Effector memory CD8-positive, alpha-beta T cell (primary cell): Measurements from ENCODE around the gene IFI44.

ENCODE experiments used
- ATAC-seq: fragments of 150-1000 bp; cut with Tn5 transposase; replicated peaks from 2 replicates; pipeline ENCODE4 v1.10.0; 2021; ENCODE audit warnings: mild to moderate bottlenecking, moderate library complexity
- DNase-seq, 3 experiments: peaks; one replicate each; pipeline ENCODE4 v3.0.0; 2021
- H3K27ac Mint-ChIP-seq, 2 donors: one replicate each; pipeline ENCODE4 v1.8.0; 2022; ENCODE audit warnings: mild to moderate bottlenecking in 2 of 2, mixed read lengths in 2 of 2, moderate library complexity in 2 of 2
- H3K27me3 Mint-ChIP-seq, 2 donors: one replicate each; pipeline ENCODE4 v1.8.0; 2022; ENCODE audit warnings: mixed read lengths in 2 of 2
- H3K36me3 Mint-ChIP-seq: one replicate; pipeline ENCODE4 v1.8.0; 2022; ENCODE audit warnings: mild to moderate bottlenecking, moderate library complexity, mixed read lengths; ENCODE audit not compliant: insufficient read depth
- H3K4me1 Mint-ChIP-seq, 2 donors: one replicate each; pipeline ENCODE4 v1.8.0; 2022; ENCODE audit warnings: low read depth in 2 of 2, mixed read lengths in 2 of 2
- H3K4me3 Mint-ChIP-seq, 2 donors: one replicate each; pipeline ENCODE4 v1.8.0; 2022; ENCODE audit warnings: mild to moderate bottlenecking in 2 of 2, mixed read lengths in 2 of 2, moderate library complexity in 2 of 2
- H3K9me3 Mint-ChIP-seq, 2 donors: one replicate each; pipeline ENCODE4 v1.8.0; 2022; ENCODE audit warnings: mixed read lengths in 2 of 2

The IFI44 gene

DNA sequence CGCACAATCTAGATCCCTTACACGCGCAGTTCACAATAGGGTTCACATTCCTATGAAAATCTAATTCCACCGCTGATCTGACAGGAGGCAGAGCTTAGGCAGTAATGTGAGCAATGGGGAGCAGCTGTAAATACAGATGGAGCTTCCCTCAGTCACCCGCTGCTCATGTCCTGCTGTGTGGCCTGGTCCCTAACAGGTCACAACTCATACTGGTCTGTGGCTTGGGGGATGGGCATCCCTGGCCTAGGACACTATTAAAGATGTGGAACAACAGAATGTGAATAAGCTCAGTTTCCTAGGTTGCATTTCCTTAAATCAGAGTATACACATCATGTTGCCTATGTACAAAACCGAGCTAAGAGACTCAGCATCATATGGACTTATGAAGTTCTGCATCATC, 16.2 kb downstream of the IFI44 start:
- Mint-ChIP-seq H3K9me3 (no peaks in the 10 kb centered on the region), H3K27ac (no peak overlapping the region), H3K4me3 (no peak overlapping the region), H3K36me3 (peaks cover 21% of the 10 kb centered on the region), H3K4me1 (no peaks in the 10 kb centered on the region), H3K27me3 (no peaks in the 10 kb centered on the region)
- DNase-seq (no peak), ATAC-seq (no peak)

DNA sequence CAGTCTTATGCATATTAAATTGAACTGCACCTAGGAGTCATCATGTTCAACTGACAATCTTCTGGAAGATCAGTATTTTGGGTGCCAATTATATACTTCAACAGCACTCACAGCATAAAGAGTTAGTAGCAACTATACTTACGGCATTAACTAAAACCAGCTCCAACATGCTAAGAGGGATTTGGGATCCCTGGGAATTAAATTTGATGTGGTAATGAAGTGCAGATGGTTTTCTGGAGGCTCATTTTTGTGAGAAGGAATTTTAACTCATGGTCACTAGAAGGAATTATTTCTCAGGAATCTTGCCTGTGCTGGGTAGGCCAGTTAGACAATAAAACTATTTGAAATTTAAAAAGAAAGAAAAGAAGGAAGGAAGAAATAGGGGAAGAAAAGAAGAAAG, 18.3 kb downstream of the IFI44 start:
- no peaks in the 10 kb centered on the region for H3K9me3 Mint-ChIP-seq
- no peaks in the 10 kb centered on the region for H3K4me1 Mint-ChIP-seq
- ATAC-seq (no peak), DNase-seq (no peak)
- no peak overlapping the region for H3K4me3 Mint-ChIP-seq
- peaks cover 10% of the 10 kb centered on the region for H3K36me3 Mint-ChIP-seq
- no peak overlapping the region for H3K27ac Mint-ChIP-seq
- no peaks in the 10 kb centered on the region for H3K27me3 Mint-ChIP-seq

- no peaks in the 10 kb centered on the region for H3K4me1 Mint-ChIP-seq
- no peak overlapping the region for H3K27ac Mint-ChIP-seq
- ATAC-seq (no peak), DNase-seq (no peak)
- no peak overlapping the region for H3K4me3 Mint-ChIP-seq
- H3K27me3 Mint-ChIP-seq = no peaks in the 10 kb centered on the region
- H3K36me3 Mint-ChIP-seq = peaks cover 6% of the 10 kb centered on the region
- H3K9me3 Mint-ChIP-seq = no peaks in the 10 kb centered on the region
Observed at GRCh38 chr1:78668427-78668826, 18.8 kb downstream of the IFI44 start.

- no peaks in the 10 kb centered on the region for H3K9me3 Mint-ChIP-seq
- no peak for DNase-seq
- H3K27me3 Mint-ChIP-seq = no peaks in the 10 kb centered on the region
- H3K4me1 Mint-ChIP-seq = no peaks in the 10 kb centered on the region
- H3K36me3 Mint-ChIP-seq = no peaks in the 10 kb centered on the region
- no peak for ATAC-seq
- H3K4me3 Mint-ChIP-seq = no peak overlapping the region
- no peak overlapping the region for H3K27ac Mint-ChIP-seq
Observed at GRCh38 chr1:78672428-78672827, 22.8 kb downstream of the IFI44 start.

DNA sequence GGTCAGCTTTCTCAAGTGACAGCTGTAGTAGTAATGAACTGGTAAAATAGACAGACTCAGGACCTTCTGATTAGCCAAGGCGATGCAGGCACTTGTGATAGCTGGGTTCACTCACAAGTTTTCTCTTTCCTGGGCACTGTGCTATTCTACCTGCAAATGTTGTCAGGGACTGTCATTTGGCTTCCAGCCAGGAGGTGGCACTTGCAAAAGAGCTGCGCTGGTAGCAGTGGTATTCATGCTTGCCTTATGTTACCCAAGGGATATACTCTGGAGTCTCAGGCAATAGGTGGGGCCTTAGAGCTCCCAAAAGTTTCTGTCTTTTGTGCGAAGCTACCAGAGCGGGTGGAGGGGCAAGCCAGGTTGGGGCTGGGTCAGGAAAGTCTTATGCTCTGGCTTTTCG, 23.5 kb downstream of the IFI44 start:
- Mint-ChIP-seq H3K36me3 (no peaks in the 10 kb centered on the region), H3K4me3 (no peak overlapping the region), H3K4me1 (no peaks in the 10 kb centered on the region), H3K27me3 (no peaks in the 10 kb centered on the region), H3K27ac (no peak overlapping the region), H3K9me3 (no peaks in the 10 kb centered on the region)
- no peak for ATAC-seq
- DNase-seq = no peak

GRCh38 chr1:78676347-78676982, 26.8 kb downstream of the IFI44 start:
- Mint-ChIP-seq H3K27me3 (peaks cover 4 to 10% of the 10 kb centered on the region in 2 donors), H3K27ac (no peak overlapping the region)

GRCh38 chr1:78676993-78677392, 27.4 kb downstream of the IFI44 start:
- no peaks in the 10 kb centered on the region for H3K9me3 Mint-ChIP-seq
- H3K36me3 Mint-ChIP-seq = no peaks in the 10 kb centered on the region
- H3K27me3 Mint-ChIP-seq = peaks cover 4 to 10% of the 10 kb centered on the region in 2 donors
- H3K27ac Mint-ChIP-seq = no peak overlapping the region
- H3K4me1 Mint-ChIP-seq = no peaks in the 10 kb centered on the region
- DNase-seq = no peak
- no peak overlapping the region for H3K4me3 Mint-ChIP-seq
- no peak for ATAC-seq

More at GRCh38 chr1:78676347-78676982, 26.8 kb downstream of the IFI44 start:
- Mint-ChIP-seq H3K4me1 (no peaks in the 10 kb centered on the region), H3K9me3 (no peaks in the 10 kb centered on the region), H3K36me3 (no peaks in the 10 kb centered on the region), H3K4me3 (no peak overlapping the region)
- ATAC-seq = peak; percentile 55
- peak; percentile 40 to 56 (median 47) for DNase-seq

DNA sequence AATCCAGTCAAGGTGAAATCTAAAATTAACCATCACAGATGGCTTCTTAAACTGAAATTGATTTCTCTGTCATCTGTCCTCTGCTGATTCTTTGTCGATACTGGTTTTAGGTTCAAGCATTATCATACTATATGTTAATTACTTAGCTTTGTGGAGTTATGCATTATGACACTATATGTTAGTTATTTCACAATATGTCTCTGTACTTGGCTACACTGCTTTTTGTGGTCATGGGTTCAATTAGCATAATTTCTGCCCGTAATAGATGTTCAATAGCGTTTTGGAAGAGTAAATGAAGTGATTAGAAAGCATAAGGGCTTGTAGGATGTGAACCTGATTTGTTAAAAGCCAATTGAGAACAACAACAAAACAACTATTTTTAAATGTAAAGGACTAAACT, 28.2 kb downstream of the IFI44 start:
- DNase-seq (no peak), ATAC-seq (no peak)
- Mint-ChIP-seq H3K9me3 (no peaks in the 10 kb centered on the region), H3K27me3 (peaks cover 8 to 10% of the 10 kb centered on the region in 2 donors), H3K4me1 (no peaks in the 10 kb centered on the region), H3K36me3 (no peaks in the 10 kb centered on the region), H3K27ac (no peak overlapping the region), H3K4me3 (no peak overlapping the region)

GRCh38 chr1:78678324-78678723, 28.7 kb downstream of the IFI44 start:
- no peaks in the 10 kb centered on the region for H3K36me3 Mint-ChIP-seq
- H3K27ac Mint-ChIP-seq = no peak overlapping the region
- no peaks in the 10 kb centered on the region for H3K4me1 Mint-ChIP-seq
- ATAC-seq (no peak), DNase-seq (no peak)
- H3K9me3 Mint-ChIP-seq = no peaks in the 10 kb centered on the region
- peaks cover 8 to 10% of the 10 kb centered on the region in 2 donors for H3K27me3 Mint-ChIP-seq
- no peak overlapping the region for H3K4me3 Mint-ChIP-seq

DNA sequence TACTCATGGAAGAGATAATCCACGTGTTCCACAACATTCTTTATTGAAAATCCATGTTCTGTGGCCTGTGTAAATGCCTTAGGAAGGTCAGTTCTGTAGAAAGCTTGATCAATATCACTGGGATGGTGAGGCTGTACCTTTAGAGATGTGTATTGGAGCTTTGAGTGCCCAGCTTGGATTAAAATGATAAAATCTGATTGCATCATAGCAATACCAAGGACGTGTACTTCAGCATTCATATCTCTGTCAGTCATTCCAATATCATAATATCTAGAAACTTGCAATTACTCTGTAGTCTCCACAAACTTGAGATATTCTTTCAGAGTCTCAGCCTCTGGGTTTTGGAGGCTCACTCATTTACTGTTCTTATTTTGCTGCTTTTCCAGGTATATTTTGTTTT, 31.6 kb downstream of the IFI44 start:
- peaks cover 8 to 20% of the 10 kb centered on the region in 2 donors for H3K27me3 Mint-ChIP-seq
- no peaks in the 10 kb centered on the region for H3K36me3 Mint-ChIP-seq
- no peaks in the 10 kb centered on the region for H3K4me1 Mint-ChIP-seq
- no peaks in the 10 kb centered on the region for H3K9me3 Mint-ChIP-seq
- H3K27ac Mint-ChIP-seq = no peak overlapping the region
- DNase-seq (no peak), ATAC-seq (no peak)
- H3K4me3 Mint-ChIP-seq = no peak overlapping the region

- DNase-seq = no peak
- peaks cover 8 to 20% of the 10 kb centered on the region in 2 donors for H3K27me3 Mint-ChIP-seq
- no peaks in the 10 kb centered on the region for H3K9me3 Mint-ChIP-seq
- no peaks in the 10 kb centered on the region for H3K4me1 Mint-ChIP-seq
- H3K27ac Mint-ChIP-seq = no peak overlapping the region
- no peak overlapping the region for H3K4me3 Mint-ChIP-seq
- no peak for ATAC-seq
- no peaks in the 10 kb centered on the region for H3K36me3 Mint-ChIP-seq
Observed at GRCh38 chr1:78682496-78682895, 32.9 kb downstream of the IFI44 start.

GRCh38 chr1:78683079-78683478, 33.4 kb downstream of the IFI44 start:
- H3K27me3 Mint-ChIP-seq = peaks cover 8 to 20% of the 10 kb centered on the region in 2 donors
- no peak for DNase-seq
- no peak overlapping the region for H3K4me3 Mint-ChIP-seq
- ATAC-seq = no peak
- H3K36me3 Mint-ChIP-seq = no peaks in the 10 kb centered on the region
- H3K9me3 Mint-ChIP-seq = no peaks in the 10 kb centered on the region
- no peaks in the 10 kb centered on the region for H3K4me1 Mint-ChIP-seq
- no peak overlapping the region for H3K27ac Mint-ChIP-seq

- no peak overlapping the region for H3K27ac Mint-ChIP-seq
- no peak for DNase-seq
- H3K4me1 Mint-ChIP-seq = no peaks in the 10 kb centered on the region
- no peak for ATAC-seq
- no peaks in the 10 kb centered on the region for H3K36me3 Mint-ChIP-seq
- H3K27me3 Mint-ChIP-seq = peaks cover 7 to 19% of the 10 kb centered on the region in 2 donors
- H3K9me3 Mint-ChIP-seq = no peaks in the 10 kb centered on the region
- no peak overlapping the region for H3K4me3 Mint-ChIP-seq
Observed at GRCh38 chr1:78687315-78687714, 37.7 kb downstream of the IFI44 start.

DNA sequence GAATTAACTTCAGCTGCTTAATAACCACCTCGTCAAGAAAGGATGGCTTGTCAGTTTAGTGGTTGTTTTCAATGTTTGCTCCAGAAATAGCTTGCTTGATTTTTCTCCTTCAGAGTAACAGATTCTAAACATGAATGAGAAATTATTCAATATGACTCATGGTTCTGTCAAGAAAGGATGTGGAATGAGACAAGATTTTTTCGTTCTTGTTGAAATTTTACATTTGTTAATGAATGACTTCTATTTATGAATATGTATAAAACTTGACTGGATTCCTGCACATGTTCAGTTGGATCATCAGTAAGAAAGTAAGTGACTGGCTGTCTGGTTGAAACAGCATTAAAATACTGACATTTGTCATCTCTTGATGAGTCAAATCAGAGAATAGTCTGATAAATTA, 38.3 kb downstream of the IFI44 start:
- Mint-ChIP-seq H3K27ac (no peak overlapping the region), H3K4me1 (no peaks in the 10 kb centered on the region), H3K4me3 (no peak overlapping the region), H3K36me3 (no peaks in the 10 kb centered on the region), H3K27me3 (peaks cover 5 to 19% of the 10 kb centered on the region in 2 donors), H3K9me3 (no peaks in the 10 kb centered on the region)
- DNase-seq (no peak), ATAC-seq (no peak)

GRCh38 chr1:78688697-78689096, 39.1 kb downstream of the IFI44 start:
- Mint-ChIP-seq H3K27me3 (peaks cover 5 to 19% of the 10 kb centered on the region in 2 donors), H3K9me3 (no peaks in the 10 kb centered on the region)
- DNase-seq = no peak

More at GRCh38 chr1:78688697-78689096, 39.1 kb downstream of the IFI44 start:
- no peak for ATAC-seq
- Mint-ChIP-seq H3K4me3 (no peak overlapping the region), H3K4me1 (no peaks in the 10 kb centered on the region), H3K36me3 (no peaks in the 10 kb centered on the region), H3K27ac (no peak overlapping the region)
